Activated CD8-positive, alpha-beta memory T cell treated with anti-CD3 and anti-CD28 coated beads, Interleukin-2, amount 50 U/mL, for 24 hours (primary cell): ENCODE results near the gene PLEKHM2.
"Not testable (repeated sequence)": the region's sequence is repeated elsewhere in the genome, so short reads cannot be mapped to it uniquely, and the experiment has no call there.

Experiments
- DNase-seq: peaks from one replicate; pipeline ENCODE4 v3.0.0-alpha.2; 2020; ENCODE audit errors: extremely low read depth

Gene PLEKHM2, protein sequence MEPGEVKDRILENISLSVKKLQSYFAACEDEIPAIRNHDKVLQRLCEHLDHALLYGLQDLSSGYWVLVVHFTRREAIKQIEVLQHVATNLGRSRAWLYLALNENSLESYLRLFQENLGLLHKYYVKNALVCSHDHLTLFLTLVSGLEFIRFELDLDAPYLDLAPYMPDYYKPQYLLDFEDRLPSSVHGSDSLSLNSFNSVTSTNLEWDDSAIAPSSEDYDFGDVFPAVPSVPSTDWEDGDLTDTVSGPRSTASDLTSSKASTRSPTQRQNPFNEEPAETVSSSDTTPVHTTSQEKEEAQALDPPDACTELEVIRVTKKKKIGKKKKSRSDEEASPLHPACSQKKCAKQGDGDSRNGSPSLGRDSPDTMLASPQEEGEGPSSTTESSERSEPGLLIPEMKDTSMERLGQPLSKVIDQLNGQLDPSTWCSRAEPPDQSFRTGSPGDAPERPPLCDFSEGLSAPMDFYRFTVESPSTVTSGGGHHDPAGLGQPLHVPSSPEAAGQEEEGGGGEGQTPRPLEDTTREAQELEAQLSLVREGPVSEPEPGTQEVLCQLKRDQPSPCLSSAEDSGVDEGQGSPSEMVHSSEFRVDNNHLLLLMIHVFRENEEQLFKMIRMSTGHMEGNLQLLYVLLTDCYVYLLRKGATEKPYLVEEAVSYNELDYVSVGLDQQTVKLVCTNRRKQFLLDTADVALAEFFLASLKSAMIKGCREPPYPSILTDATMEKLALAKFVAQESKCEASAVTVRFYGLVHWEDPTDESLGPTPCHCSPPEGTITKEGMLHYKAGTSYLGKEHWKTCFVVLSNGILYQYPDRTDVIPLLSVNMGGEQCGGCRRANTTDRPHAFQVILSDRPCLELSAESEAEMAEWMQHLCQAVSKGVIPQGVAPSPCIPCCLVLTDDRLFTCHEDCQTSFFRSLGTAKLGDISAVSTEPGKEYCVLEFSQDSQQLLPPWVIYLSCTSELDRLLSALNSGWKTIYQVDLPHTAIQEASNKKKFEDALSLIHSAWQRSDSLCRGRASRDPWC

GRCh38 chr1:15684042-15684461 is at the start of gene PLEKHM2:
Gene PLEKHM2 (plus strand): TSS chr1:15684320. CDS start chr1:15684559, 239 bp downstream.
- DNase-seq: no peak

DNA sequence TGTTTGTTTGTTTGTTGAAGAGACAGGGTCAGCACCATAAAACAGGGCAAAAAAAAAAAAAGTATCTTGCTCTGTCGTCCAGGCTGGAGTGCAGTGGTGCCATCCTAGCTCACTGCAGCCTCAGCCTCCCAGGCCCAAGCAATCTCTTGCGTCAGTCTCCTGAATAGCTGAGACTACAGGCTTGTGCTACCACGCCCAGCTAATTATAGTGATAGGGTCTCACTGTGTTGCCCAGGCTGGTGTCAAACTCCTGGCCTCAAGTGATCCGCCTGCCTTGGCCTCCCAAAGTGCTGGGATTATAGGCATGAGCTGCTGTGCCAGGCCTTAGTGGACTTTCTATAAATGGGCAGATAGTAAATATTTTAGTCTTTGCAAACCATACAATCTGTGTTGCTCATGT is 47.7 kb upstream of the PLEKHM2 start:
- DNase-seq: no peak

- DNase-seq: no peak
Measured at GRCh38 chr1:15637826-15638225, 46.3 kb upstream of the PLEKHM2 start.

DNA sequence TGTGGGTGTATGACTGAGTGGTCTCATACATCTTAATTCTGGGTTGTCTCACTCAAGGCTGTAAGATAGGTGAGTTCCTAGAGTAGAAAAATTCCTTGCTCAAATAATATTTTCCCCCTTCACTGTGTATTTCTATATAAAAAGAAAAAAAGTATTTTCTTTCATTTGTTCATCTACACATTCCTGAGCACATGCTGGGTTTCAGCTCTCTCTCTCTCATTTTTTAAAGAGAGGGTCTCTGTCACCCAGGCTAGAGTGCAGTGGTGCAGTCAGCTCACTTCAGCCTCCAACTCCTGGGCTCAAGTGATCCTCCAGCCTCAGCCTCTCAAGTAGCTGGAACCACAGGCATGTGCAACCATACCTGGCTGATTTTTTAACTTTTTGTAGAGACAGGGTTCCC is 44.9 kb upstream of the PLEKHM2 start:
- DNase-seq: no peak

DNA sequence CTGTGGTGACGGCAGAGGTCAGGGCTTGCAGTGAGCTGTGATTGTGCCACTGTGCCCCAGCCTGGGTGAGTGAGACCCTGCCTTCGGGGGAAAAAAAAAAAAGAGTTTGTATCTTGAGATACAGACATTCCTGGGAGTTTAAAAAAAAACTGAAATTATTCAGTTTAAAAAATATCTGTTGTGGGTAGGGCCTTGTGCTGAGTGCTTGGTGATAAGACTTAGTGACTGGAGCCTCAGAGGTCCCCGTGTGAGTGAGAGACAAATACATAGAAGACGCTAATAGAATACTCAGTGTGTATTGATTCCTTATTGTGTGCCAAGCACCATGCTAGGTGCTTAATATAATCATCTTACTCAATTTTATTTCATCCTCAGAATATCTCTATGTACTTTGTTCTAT is 44.2 kb upstream of the PLEKHM2 start:
- no peak for DNase-seq

GRCh38 chr1:15640667-15641066 is 43.5 kb upstream of the PLEKHM2 start:
- no peak for DNase-seq

DNA sequence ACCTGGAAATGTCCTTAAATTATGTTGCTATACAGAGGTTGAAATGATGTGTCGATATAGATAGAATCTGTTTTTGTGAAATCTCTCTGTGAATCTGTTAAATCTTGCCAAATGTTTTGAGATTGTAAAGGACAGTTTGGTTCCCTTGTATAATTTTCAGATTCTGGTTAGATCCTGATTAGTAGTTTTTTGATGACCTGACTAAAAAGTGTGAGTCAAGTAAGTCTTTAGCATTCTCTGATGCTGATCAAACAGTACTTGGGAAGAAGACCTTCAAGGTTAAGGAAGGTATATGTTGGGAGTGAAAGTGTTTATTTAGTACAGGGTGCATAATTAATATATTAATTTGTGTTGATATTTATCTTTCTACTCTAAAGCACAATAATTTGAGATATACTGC is 34.2 kb upstream of the PLEKHM2 start:
- DNase-seq: no peak

DNA sequence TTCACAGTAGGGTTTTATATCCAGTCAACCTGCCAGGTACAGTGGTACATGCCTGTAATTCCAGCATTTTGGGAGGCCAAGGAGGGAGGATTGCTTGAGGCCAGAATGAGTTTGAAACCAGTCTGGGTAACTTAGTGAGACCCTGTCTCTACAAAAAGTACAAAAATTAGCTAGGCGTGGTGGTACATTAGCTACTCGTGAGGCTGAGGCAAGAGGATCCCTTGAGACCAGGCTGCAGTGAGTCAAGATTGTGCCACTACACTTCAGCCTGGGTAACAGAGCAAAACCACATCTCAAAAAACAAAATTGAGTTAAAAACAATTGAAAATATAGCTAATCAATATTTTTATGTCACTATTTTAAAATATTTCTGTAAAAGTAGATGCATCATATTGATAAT is 33.7 kb upstream of the PLEKHM2 start:
- no peak for DNase-seq

DNA sequence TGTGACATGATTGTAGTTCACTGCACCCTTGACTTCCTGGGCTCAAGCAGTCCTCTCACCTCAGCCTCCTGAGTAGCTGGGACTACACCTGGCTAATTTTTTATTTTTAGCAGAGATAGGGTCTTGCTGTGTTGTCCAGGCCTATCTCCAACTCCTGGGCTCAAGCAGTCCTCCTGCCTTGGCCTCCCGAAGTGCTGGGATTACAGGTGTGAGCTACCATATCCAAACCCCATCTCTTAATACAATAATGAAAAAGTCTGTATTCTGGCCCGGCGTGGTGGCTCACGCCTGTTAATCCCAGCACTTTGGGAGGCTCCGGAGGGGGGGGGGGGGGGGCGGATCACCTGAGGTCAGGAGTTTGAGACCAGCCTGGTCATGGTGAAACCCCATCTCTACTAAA is 32.0 kb upstream of the PLEKHM2 start:
- not testable (repeated sequence) for DNase-seq

GRCh38 chr1:15654091-15654690 is 29.9 kb upstream of the PLEKHM2 start:
- DNase-seq: no peak

DNA sequence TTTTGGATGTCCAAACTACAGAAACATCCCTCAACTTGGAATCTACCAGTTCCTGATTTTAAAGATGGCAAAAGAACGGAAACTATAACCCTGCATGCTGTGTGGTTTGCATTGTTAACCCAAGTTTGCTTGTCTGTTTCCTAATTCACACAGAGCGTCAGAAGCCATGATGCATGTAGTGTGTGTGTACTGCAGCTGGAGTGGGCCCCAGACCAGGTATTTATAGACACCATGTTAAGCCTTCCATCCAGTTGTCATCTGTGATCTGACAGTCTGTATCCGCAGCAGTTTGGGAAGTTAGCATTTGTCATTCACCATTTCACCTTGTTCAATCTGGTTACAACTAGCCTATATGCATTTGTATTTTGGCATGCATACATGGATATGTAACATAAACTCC is 27.7 kb upstream of the PLEKHM2 start:
- no peak for DNase-seq

DNA sequence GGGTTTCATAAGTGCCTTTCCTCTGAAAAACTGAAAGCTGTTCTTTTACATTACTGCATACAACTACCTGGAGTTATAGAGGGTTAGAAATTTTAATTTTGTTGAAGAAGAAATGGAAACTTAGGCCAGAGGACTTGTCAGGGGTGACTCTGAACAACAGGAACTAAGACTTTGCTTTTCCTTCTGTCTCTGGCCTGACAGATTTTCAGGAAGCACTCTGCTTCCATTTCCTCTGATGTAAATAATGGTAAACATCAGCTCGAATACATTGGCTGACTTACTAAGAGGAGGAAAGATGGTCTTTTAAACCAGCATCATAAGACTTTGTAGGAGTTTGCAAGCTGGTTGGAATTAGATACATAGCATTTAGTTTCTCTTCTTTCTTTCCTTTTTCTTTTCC is 27.1 kb upstream of the PLEKHM2 start:
- no peak for DNase-seq

DNA sequence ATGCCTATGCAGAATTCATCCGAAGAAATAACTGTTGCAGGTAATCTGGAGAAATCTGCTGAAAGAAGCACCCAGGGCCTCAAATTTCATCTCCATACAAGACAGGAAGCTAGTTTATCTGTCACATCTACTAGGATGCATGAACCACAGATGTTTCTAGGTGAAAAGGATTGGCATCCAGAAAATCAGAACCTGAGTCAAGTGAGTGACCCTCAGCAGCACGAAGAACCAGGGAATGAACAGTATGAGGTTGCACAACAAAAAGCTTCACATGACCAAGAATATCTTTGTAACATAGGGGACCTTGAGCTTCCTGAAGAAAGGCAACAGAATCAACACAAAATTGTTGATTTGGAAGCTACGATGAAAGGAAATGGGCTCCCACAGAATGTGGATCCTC is 24.0 kb upstream of the PLEKHM2 start:
- no peak for DNase-seq

GRCh38 chr1:15662477-15662876 is 21.6 kb upstream of the PLEKHM2 start:
- no peak for DNase-seq

GRCh38 chr1:15663925-15664324 is 20.2 kb upstream of the PLEKHM2 start:
- no peak for DNase-seq

- DNase-seq: no peak
Measured at GRCh38 chr1:15667362-15667761, 16.8 kb upstream of the PLEKHM2 start.

DNA sequence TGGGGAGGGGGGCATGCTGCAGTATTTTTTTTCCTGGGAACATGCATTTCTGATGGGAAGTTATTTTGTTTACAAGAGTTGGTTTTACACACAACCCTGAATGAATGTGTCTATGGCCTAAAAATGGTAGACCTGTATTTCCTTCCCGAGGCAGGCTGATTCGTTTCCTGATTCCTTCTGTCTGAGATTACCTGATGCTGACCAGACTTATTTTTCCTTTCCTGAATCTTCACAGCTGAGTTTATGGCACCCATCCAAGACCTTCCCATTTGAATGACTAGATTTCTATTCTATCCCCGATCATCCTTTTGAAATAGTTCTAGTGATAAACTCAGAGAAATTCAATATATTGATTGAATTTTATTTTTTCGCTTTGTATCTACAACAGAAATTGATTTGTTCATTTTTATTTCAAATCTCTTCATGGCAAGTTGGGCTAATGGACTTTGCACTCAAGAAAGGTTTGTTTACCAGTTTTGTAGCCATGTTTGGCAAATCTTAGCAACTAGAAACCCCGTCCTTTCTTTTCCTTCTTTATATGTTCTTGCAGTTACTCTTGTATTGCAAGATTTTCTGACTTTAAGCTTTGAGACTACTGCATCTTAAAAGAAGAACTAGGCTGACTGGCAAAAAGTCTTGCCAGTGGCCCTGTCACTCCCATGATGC is 15.9 kb upstream of the PLEKHM2 start:
- no peak for DNase-seq

- no peak for DNase-seq
Measured at GRCh38 chr1:15669074-15669473, 15.0 kb upstream of the PLEKHM2 start.

GRCh38 chr1:15669864-15670263 is 14.3 kb upstream of the PLEKHM2 start:
- no peak for DNase-seq

- no peak for DNase-seq
Measured at GRCh38 chr1:15671430-15671829, 12.7 kb upstream of the PLEKHM2 start.

DNA sequence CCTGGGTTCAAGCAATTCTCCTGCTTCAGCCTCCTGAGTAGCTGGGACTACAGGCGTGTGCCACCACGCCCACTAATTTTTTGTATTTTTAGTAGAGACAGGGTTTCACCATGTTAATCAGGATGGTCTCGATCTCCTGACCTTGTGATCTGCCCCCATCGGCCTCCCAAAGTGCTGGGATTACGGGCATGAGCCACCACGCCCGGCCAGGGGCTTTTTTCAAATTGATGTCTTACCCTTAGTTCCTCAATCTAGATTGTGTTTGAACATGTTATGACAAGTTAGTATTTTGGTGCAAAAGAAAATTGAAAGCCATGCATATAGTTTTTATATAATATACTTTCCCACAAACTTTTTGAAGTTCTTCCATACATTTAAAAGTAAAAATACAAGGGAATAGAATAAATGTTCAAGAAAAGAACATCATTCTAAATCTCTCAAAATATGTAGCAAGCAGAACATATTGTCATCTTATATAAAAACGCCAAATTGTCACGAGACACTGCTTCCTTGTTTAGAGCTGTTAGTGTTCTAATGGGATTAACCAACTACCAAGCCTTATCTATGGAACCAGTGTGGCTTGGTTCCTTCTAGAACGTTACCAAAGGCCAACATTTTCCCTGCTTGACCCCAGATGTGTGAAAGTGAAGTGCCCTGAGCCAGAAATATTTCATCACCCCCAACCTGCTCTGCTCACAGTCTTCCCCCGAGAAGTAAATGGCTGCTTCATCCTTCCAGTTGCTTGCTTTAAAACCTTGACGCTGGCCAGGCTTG is 9.5 kb upstream of the PLEKHM2 start:
- DNase-seq: no peak
